ENCODE data around the gene TNNI3.

TNNI3 gene

DNA sequence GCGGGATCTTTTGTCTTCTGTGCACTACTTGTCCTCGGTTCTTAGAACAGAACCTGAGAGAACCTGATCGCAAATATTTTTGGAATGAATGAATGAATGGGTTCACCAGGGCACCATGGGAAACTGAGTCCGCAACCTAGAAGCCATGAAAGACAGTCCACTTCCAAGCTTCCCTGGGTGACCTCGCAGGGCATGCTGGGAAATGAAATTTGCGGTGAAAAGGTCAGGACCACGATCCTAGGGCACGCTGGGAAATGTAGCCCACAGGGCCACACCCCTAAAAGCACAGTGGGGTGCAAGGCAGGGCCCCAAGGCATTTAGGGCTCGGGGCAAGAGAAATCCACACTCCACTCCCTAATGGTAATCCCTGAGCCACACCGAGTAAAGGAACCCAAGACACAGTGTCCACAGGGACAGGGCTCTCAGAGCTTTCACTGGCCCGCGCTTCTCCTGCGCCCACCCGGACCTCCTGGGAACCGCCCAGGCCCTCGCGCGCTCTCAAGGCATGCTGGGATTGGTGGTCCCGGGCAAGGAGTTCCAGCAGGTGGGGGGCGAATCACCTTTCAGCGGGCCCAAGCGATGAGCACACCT is 39.0 kb downstream of the TNNI3 start:
- H3K27ac ChIP-seq = peak overlapping the region; percentile 74

DNA sequence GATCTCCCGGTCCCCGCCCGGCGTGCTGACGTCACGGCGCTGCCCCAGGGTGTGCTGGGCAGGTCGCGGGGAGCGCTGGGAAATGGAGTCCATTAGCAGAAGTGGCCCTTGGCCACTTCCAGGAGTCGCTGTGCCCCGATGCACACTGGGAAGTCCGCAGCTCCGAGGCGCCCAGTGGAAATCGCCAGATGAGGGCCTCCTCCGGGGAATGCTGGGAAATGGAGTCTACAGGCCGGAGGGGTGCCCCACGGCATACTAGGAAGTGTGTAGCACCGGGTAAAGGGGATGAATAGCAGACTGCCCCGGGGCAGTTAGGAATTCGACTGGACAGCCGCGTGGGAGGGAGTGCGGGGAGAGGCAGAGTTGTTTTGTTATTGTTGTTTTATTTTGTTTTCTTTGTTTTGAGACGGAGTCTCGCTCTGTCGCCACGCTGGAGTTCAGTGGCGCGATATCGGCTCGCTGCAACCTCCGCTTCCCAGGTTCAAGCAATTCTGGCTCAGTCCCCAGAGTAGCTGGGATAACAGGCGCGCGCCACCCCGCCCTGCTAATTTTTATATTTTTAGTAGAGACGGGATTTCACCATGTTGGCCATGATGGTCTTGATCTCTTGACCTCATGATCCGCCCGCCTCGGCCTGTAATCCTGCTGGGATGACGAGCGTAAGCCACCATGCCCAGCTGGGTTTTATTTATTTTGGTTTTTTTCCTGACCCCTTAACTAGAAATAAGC is 39.7 kb downstream of the TNNI3 start:
- H3K27ac ChIP-seq = peak overlapping the region; percentile 74

More for the DNA sequence above, 39.0 kb downstream of the TNNI3 start:
- TF ChIP-seq, protein P1, sequence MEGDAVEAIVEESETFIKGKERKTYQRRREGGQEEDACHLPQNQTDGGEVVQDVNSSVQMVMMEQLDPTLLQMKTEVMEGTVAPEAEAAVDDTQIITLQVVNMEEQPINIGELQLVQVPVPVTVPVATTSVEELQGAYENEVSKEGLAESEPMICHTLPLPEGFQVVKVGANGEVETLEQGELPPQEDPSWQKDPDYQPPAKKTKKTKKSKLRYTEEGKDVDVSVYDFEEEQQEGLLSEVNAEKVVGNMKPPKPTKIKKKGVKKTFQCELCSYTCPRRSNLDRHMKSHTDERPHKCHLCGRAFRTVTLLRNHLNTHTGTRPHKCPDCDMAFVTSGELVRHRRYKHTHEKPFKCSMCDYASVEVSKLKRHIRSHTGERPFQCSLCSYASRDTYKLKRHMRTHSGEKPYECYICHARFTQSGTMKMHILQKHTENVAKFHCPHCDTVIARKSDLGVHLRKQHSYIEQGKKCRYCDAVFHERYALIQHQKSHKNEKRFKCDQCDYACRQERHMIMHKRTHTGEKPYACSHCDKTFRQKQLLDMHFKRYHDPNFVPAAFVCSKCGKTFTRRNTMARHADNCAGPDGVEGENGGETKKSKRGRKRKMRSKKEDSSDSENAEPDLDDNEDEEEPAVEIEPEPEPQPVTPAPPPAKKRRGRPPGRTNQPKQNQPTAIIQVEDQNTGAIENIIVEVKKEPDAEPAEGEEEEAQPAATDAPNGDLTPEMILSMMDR (conservative IDR thresholded peaks at IDR 0.05) = no peak
- TF ChIP-seq ZFX (IDR thresholded peaks at IDR 0.05) = no peak

DNA sequence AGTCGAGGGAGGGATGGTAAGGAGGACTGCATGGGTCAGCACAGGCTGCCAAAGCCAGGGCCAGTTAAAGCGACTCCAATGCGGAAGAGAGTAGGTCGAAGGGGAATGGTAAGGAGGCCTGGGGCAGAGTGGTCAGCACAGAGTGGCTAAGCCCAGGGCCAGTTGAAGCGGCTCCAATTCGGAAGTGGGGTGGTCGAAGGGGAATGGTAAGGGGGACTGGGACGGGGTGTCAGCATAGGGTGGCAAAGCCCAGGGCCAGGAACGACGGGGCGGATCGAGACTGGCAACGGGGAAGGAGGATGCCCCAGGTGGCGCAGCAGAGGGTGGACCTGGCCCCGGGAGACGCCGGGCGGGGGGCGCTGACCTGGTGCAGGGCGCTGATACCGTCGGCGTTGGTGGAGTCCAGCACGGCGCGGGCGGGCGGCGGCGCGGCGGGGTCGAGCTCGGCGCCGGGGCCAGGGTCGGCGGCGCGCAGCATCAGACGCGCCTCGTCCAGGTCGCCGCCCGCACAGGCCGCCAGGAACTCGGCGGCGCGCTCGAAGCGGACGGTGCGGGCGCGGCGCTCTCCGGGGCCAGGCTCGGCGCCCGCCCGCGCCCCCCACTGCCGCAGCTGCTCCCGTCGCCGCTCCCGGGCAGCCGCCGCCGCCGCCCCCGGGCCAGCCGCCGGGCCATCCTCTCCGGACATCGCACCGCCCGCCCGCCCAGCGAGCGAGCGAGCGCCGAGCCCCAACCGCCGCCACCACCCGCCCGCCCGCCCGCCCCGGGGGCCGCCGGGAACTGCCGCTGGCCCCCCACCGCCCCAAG is 40.5 kb downstream of the TNNI3 start, which contains the start of gene PPP1R12C:
TSS of gene PPP1R12C (minus strand) at position 779 of the 804 bp plus-strand sequence. CDS start at position 685, 94 bp downstream.
- H3K27ac ChIP-seq = peak within 1 kb of the TSS; percentile 74
- TF ChIP-seq, protein P1 (conservative IDR thresholded peaks at IDR 0.05) = no peak
- 0 out of 2 replicates have a peak, but pooled peaks have one; percentile 12 for TF ChIP-seq ZFX (IDR thresholded peaks at IDR 0.05)

More for the DNA sequence above, 39.7 kb downstream of the TNNI3 start:
- peak; percentile 25; the same call in 1 of the 2 replicates for TF ChIP-seq ZFX (IDR thresholded peaks at IDR 0.05)
- TF ChIP-seq, protein P1 (conservative IDR thresholded peaks at IDR 0.05) = no peak

DNA sequence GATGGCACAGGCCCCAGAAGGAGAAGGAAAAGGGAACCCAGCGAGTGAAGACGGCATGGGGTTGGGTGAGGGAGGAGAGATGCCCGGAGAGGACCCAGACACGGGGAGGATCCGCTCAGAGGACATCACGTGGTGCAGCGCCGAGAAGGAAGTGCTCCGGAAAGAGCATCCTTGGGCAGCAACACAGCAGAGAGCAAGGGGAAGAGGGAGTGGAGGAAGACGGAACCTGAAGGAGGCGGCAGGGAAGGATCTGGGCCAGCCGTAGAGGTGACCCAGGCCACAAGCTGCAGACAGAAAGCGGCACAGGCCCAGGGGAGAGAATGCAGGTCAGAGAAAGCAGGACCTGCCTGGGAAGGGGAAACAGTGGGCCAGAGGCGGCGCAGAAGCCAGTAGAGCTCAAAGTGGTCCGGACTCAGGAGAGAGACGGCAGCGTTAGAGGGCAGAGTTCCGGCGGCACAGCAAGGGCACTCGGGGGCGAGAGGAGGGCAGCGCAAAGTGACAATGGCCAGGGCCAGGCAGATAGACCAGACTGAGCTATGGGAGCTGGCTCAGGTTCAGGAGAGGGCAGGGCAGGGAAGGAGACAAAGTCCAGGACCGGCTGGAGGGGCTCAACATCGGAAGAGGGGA is 41.2 kb downstream of the TNNI3 start:
- TF ChIP-seq ZFX (IDR thresholded peaks at IDR 0.05) = no peak
- TF ChIP-seq, protein P1 (conservative IDR thresholded peaks at IDR 0.05) = no peak
- H3K27ac ChIP-seq = peak overlapping the region; percentile 74

DNA sequence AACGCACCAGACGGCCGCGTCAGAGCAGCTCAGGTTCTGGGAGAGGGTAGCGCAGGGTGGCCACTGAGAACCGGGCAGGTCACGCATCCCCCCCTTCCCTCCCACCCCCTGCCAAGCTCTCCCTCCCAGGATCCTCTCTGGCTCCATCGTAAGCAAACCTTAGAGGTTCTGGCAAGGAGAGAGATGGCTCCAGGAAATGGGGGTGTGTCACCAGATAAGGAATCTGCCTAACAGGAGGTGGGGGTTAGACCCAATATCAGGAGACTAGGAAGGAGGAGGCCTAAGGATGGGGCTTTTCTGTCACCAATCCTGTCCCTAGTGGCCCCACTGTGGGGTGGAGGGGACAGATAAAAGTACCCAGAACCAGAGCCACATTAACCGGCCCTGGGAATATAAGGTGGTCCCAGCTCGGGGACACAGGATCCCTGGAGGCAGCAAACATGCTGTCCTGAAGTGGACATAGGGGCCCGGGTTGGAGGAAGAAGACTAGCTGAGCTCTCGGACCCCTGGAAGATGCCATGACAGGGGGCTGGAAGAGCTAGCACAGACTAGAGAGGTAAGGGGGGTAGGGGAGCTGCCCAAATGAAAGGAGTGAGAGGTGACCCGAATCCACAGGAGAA is 42.0 kb downstream of the TNNI3 start:
- H3K27ac ChIP-seq = no peak overlapping the region
- no peak for TF ChIP-seq ZFX (IDR thresholded peaks at IDR 0.05)
- TF ChIP-seq, protein P1 (conservative IDR thresholded peaks at IDR 0.05) = no peak

DNA sequence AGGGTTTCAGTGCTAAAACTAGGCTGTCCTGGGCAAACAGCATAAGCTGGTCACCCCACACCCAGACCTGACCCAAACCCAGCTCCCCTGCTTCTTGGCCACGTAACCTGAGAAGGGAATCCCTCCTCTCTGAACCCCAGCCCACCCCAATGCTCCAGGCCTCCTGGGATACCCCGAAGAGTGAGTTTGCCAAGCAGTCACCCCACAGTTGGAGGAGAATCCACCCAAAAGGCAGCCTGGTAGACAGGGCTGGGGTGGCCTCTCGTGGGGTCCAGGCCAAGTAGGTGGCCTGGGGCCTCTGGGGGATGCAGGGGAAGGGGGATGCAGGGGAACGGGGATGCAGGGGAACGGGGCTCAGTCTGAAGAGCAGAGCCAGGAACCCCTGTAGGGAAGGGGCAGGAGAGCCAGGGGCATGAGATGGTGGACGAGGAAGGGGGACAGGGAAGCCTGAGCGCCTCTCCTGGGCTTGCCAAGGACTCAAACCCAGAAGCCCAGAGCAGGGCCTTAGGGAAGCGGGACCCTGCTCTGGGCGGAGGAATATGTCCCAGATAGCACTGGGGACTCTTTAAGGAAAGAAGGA is 42.9 kb downstream of the TNNI3 start:
- H3K27ac ChIP-seq = no peak overlapping the region
- TF ChIP-seq, protein P1 (conservative IDR thresholded peaks at IDR 0.05) = no peak
- TF ChIP-seq ZFX (IDR thresholded peaks at IDR 0.05) = no peak

Measured in C4-2B (cell line).